ENCODE results near the gene STAMBP. TPM values are rescaled to one million over a fixed set of nuclear protein-coding genes. Genes with fewer than 3 reads are reported as not detected.
"Not testable (repeated sequence)": the region's sequence is repeated elsewhere in the genome, so short reads cannot be mapped to it uniquely, and the experiment has no call there.

The STAMBP gene
- 10 to 100 TPM; 59.3 to 72.6 (median 69.6) TPM for polyA plus RNA-seq (ENCODE audit: insufficient read length in 4 of 4)

- peak; percentile 97 to 98 (median 97) for DNase-seq (ENCODE audit: low read depth in 4 of 4, low spot score in 3 of 4)
Measured at GRCh38 chr2:73828818-73829570, at the start of gene STAMBP. TSS of gene STAMBP (plus strand) at chr2:73828961. CDS start at chr2:73830857, 1,896 bp downstream.

GRCh38 chr2:73779467-73780236 lies 49.1 kb upstream of the STAMBP start, which contains the start of gene DUSP11:
TSS of gene DUSP11 (minus strand) at chr2:73780103. CDS start at chr2:73779974, 129 bp downstream.
- peak; percentile 88 to 92 (median 90) for DNase-seq (ENCODE audit: low read depth in 4 of 4, low spot score in 3 of 4)

GRCh38 chr2:73780237-73780582 lies 48.6 kb upstream of the STAMBP start:
- no peak for DNase-seq (ENCODE audit: low read depth in 4 of 4, low spot score in 3 of 4)

- not testable (repeated sequence) for DNase-seq (ENCODE audit: low read depth in 4 of 4, low spot score in 3 of 4)
Measured at GRCh38 chr2:73783402-73783801, 45.4 kb upstream of the STAMBP start.

- DNase-seq (ENCODE audit: low read depth in 4 of 4, low spot score in 3 of 4) = not testable (repeated sequence)
Measured at GRCh38 chr2:73783883-73784282, 44.9 kb upstream of the STAMBP start, which contains the start of gene C2orf78. TSS of gene C2orf78 (plus strand) at chr2:73784183. CDS start at chr2:73784310, 127 bp downstream.

GRCh38 chr2:73811878-73812277 lies 16.9 kb upstream of the STAMBP start:
- no peak for DNase-seq (ENCODE audit: low read depth in 4 of 4, low spot score in 3 of 4)

- DNase-seq (ENCODE audit: low read depth in 4 of 4, low spot score in 3 of 4) = no peak
Measured at GRCh38 chr2:73812635-73813034, 16.1 kb upstream of the STAMBP start.

GRCh38 chr2:73818296-73818695 lies 10.5 kb upstream of the STAMBP start:
- DNase-seq (ENCODE audit: low read depth in 4 of 4, low spot score in 3 of 4) = no peak

- no peak for DNase-seq (ENCODE audit: low read depth in 4 of 4, low spot score in 3 of 4)
Measured at GRCh38 chr2:73821227-73821626, 7.5 kb upstream of the STAMBP start.

- no peak for DNase-seq (ENCODE audit: low read depth in 4 of 4, low spot score in 3 of 4)
Measured at GRCh38 chr2:73821669-73822068, 7.1 kb upstream of the STAMBP start.

- DNase-seq (ENCODE audit: low read depth in 4 of 4, low spot score in 3 of 4) = no peak
Measured at GRCh38 chr2:73822276-73822675, 6.5 kb upstream of the STAMBP start.

GRCh38 chr2:73822991-73823390 lies 5.8 kb upstream of the STAMBP start:
- no peak for DNase-seq (ENCODE audit: low read depth in 4 of 4, low spot score in 3 of 4)

- no peak for DNase-seq (ENCODE audit: low read depth in 4 of 4, low spot score in 3 of 4)
Measured at GRCh38 chr2:73823416-73823815, 5.3 kb upstream of the STAMBP start.

- DNase-seq (ENCODE audit: low read depth in 4 of 4, low spot score in 3 of 4) = peak; percentile 54 to 68 (median 58)
Measured at GRCh38 chr2:73823916-73824523, 4.7 kb upstream of the STAMBP start.

- DNase-seq (ENCODE audit: low read depth in 4 of 4, low spot score in 3 of 4) = no peak
Measured at GRCh38 chr2:73825408-73825807, 3.4 kb upstream of the STAMBP start.

- no peak for DNase-seq (ENCODE audit: low read depth in 4 of 4, low spot score in 3 of 4)
Measured at GRCh38 chr2:73827018-73827417, 1.7 kb upstream of the STAMBP start.

GRCh38 chr2:73827660-73828388 lies 937 bp upstream of the STAMBP start:
- DNase-seq (ENCODE audit: low read depth in 4 of 4, low spot score in 3 of 4) = no peak

GRCh38 chr2:73828389-73828817 lies 358 bp upstream of the STAMBP start:
- DNase-seq (ENCODE audit: low read depth in 4 of 4, low spot score in 3 of 4) = no peak

- no peak for DNase-seq (ENCODE audit: low read depth in 4 of 4, low spot score in 3 of 4)
Measured at GRCh38 chr2:73830871-73831401, 2.2 kb downstream of the STAMBP start.

- no peak for DNase-seq (ENCODE audit: low read depth in 4 of 4, low spot score in 3 of 4)
Measured at GRCh38 chr2:73832930-73833329, 4.2 kb downstream of the STAMBP start.

All from right renal pelvis (tissue), 4 donors.